HL-60 (cell line): ENCODE measurements around the gene LMBR1.
"Not testable (repeated sequence)": the region's sequence is repeated elsewhere in the genome, so short reads cannot be mapped to it uniquely, and the experiment has no call there.

Experiments used
- DNase-seq, 2 experiments: peaks; one replicate each; pipeline ENCODE4 v3.0.0-alpha.2; 2010 to 2020; ENCODE audit warnings: low read depth in 1 of 2, low spot score in 1 of 2
- H3K27ac ChIP-seq: fragments of 250-450 bp; sonication (Bioruptor Pico); replicated peaks from 2 replicates; pipeline ENCODE4 v1.5.1; 2020; ENCODE audit warnings: mild to moderate bottlenecking, moderate library complexity
- H3K27me3 ChIP-seq: fragments of 250-450 bp; sonication (Bioruptor Pico); 2 replicates; pipeline ENCODE4 v1.5.1; 2021; ENCODE audit warnings: mild to moderate bottlenecking, moderate library complexity; ENCODE audit not compliant: insufficient read depth, poor library complexity, severe bottlenecking
- H3K4me3 ChIP-seq: replicated peaks from 2 replicates; pipeline ENCODE4 v1.5.1; 2011; ENCODE audit warnings: mild to moderate bottlenecking, control low read depth, low read length; ENCODE audit not compliant: insufficient read depth
- CTCF ChIP-seq: IDR thresholded peaks from one replicate; pipeline ENCODE4 v1.5.1; 2011; ENCODE audit warnings: low read length, control low read depth, inconsistent platforms; ENCODE audit not compliant: insufficient read depth
- GABPA ChIP-seq: IDR thresholded peaks from 2 replicates; pipeline ENCODE4 v1.6.1; 2012; ENCODE audit warnings: low read depth
- POLR2AphosphoS5 ChIP-seq: IDR thresholded peaks from 2 replicates; pipeline ENCODE4 v1.6.1; 2012; ENCODE audit warnings: low read depth
- REST ChIP-seq: IDR thresholded peaks from 2 replicates; pipeline ENCODE4 v1.6.1; 2012; ENCODE audit warnings: low read depth; ENCODE audit not compliant: insufficient replicate concordance
- SPI1 ChIP-seq: IDR thresholded peaks from 2 replicates; pipeline ENCODE4 v1.6.1; 2012; ENCODE audit warnings: low read depth, mild to moderate bottlenecking, borderline replicate concordance

The LMBR1 gene

GRCh38 chr7:156640257-156640948 lies 252.6 kb downstream of the LMBR1 start, which contains the start of gene RNF32:
Gene RNF32 (plus strand): TSS chr7:156640774. CDS start chr7:156643878, 3,104 bp downstream.
- no peaks in the 10 kb centered on the region for H3K27me3 ChIP-seq
- peak within 1 kb of the TSS; percentile 80 for H3K27ac ChIP-seq
- peak within 1 kb of the TSS; percentile 89 for H3K4me3 ChIP-seq
- TF ChIP-seq CTCF (no peak), GABPA (no peak), SPI1 (no peak), REST (no peak), POLR2AphosphoS5 (peak; percentile 51; the same call in 1 of the 2 replicates)
- peak; percentile 92 to 94 for DNase-seq

- TF ChIP-seq SPI1 (no peak), CTCF (no peak), REST (no peak), GABPA (no peak), POLR2AphosphoS5 (no peak)
Measured at GRCh38 chr7:156639426-156640256, 253.3 kb downstream of the LMBR1 start.

GRCh38 chr7:156638443-156639077 lies 254.4 kb downstream of the LMBR1 start:
- TF ChIP-seq SPI1: no peak
- TF ChIP-seq REST: no peak
- TF ChIP-seq GABPA: no peak
- TF ChIP-seq POLR2AphosphoS5: no peak
- TF ChIP-seq CTCF: no peak
- Histone ChIP-seq H3K4me3 (no peak overlapping the region), H3K27me3 (no peaks in the 10 kb centered on the region), H3K27ac (no peak overlapping the region)
- no peak for DNase-seq

More at GRCh38 chr7:156639426-156640256, 253.3 kb downstream of the LMBR1 start:
- Histone ChIP-seq H3K27me3 (no peaks in the 10 kb centered on the region), H3K27ac (peak overlapping the region; percentile 80), H3K4me3 (peak overlapping the region; percentile 89)
- DNase-seq: peak in 1 of 2 experiments; percentile 4

GRCh38 chr7:156637093-156637492 lies 255.9 kb downstream of the LMBR1 start:
- not testable (repeated sequence) for H3K27ac ChIP-seq, H3K4me3 ChIP-seq, DNase-seq, H3K27me3 ChIP-seq
